Stimulated activated CD4-positive, alpha-beta T cell treated with anti-CD3 and anti-CD28 coated beads, Interleukin-1b, Interleukin-23, amount 100 ng/mL, for 1 hour (primary cell): ENCODE measurements around the gene TPP2.

ENCODE experiments used
- DNase-seq, 2 donors: peaks; one replicate each; pipeline ENCODE4 v3.0.0-alpha.2; 2020; ENCODE audit warnings: low read depth in 2 of 2

Gene TPP2

GRCh38 chr13:102657630-102658029, 60.8 kb downstream of the TPP2 start:
- DNase-seq: no peak

DNA sequence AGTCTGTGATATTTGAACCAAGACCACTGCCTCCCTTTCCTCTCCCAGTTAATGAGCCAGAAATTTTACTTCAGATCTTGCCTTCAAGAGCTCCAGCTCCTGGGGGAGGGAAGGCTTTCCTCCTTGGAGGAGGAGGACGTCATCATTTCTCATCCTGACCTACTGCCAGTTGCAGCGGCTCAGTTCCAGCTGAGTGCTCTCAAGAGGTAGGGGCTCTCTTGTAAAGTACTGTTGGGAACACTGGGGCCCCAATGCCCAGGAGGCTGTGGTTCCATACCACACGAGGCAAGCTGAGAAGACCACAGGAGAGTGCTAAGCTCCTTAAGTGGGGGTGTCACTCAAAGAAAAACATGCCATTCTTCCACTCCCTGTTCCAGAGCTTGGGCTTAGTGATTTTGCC, 61.9 kb downstream of the TPP2 start:
- no peak for DNase-seq

GRCh38 chr13:102659168-102659713, 62.5 kb downstream of the TPP2 start:
- no peak for DNase-seq

GRCh38 chr13:102667023-102667422, 70.2 kb downstream of the TPP2 start:
- DNase-seq: no peak

- no peak for DNase-seq
These were observed 71.1 kb downstream of the TPP2 start for GRCh38 chr13:102667911-102668310.

- no peak for DNase-seq
These were observed 73.3 kb downstream of the TPP2 start for GRCh38 chr13:102670130-102670529.

DNA sequence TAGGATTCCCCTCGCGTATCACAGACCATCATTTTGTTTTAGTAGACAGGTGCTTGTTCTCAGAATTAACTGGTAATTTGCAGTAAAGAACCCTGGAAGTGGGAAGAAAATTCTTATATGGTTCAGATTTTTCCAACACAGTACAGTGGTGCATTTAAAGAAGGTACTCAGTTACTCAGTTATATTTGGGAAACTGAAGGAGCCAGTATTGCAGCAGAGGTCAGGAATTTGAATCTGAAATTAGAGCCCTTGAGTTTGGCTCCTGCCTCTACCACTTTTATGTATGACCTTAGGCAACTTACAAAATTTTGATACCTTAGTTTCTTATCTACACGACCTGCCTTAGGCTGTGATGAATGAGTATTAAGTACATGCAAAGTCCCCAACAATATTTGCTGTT, 78.3 kb downstream of the TPP2 start:
- no peak for DNase-seq

- DNase-seq: no peak
These were observed 80.3 kb downstream of the TPP2 start for GRCh38 chr13:102677122-102677521.

- DNase-seq: no peak
These were observed 81.7 kb downstream of the TPP2 start for GRCh38 chr13:102678339-102679107.

DNA sequence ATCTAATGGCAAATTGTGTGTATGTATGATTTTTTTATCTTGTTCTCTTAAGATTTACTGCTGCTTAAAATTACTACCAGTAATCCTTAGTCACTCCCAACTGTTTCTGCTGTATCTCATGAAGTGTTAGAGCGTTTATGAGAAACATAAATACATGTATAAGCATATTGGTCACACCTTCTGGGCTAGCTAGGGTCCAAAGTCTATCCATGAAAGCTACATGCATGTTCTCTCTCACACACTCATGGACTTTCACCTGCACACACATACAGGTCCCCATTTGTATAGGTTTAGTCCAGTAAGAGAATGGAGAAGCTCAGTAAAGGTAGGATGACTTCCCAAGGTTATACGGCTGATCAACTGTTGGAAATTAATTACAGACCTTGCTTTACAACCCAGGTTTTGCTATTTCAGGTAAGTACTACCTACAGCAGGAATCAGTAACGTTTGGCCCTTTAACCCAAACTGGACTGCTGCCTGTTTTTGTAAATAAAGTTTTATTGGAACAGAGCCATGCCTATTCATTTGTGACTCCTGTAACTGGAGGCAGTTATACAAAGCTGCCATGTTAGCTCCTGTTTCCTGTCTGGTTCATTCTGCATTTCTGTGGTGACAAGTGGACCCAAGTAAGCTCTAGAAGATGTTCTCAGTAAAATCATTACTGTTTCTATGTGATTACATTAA, 82.8 kb downstream of the TPP2 start:
- no peak for DNase-seq

DNA sequence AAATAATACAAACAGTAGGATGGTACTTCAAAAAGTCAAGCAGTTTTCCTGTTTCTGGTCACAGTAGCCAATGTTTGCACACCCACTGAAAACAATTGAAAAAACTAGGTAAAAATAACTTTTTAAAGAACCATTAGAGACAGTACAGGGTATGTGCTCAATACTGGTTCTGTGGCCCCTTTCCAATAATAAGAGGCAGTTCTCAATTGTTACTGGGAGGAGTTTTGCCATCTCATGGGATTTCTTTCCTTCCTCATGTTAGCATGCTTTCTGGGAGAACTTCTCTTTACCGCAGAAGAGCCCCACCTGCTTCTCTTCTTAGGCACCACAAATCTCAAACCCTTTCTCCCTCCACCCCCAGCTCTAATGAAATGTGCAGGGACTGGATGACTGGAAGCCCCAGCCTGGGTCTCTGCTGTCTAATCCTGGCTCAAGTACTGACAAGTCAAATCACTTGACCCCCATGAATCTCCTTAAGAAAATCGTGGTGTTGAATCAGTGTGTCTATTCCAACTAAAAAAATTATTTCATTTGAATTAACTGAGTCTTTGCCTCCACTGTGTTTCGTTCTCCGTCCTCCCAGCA, 83.4 kb downstream of the TPP2 start:
- DNase-seq: no peak

DNA sequence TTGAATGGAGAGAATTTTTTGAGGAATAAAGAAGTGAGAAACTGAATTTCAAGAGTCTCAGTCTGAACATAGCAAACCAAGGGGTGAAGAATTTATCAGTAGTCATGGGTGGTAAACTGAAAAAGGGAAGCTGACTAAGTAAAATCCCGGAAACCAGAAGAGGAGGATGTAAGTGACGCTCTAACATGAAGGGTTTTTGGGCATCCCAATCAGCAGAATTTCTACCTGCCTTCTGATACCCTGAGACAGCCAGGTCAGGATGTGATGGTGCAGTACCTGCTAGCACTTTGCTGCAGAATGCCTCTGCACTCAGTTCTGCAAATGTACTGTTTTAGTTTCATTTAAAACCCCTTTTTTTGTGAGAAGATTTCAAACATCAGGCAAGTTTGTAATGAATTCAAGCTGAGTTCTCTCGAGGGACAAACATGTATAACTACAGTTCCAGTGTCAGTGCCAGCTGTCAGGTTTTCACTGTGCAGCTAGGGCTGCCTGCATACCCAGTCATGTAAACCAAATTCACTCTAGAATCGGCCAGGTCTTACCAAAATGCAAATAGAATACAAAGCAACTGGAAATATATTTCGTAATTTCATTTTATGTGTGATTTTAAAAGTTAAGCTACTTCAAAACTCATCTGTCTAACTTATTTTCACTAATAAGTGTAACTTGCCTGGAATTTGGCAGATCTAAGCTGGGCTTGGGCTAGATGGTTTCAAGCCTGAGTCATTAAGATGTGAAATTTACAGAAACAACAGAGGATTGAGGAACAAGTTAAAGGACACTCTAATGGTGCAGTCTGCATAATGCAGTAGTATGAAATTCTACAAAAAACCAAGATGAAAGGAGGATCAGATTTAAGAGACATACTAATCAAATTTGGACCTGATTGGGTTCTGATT, 84.3 kb downstream of the TPP2 start:
- no peak for DNase-seq

DNA sequence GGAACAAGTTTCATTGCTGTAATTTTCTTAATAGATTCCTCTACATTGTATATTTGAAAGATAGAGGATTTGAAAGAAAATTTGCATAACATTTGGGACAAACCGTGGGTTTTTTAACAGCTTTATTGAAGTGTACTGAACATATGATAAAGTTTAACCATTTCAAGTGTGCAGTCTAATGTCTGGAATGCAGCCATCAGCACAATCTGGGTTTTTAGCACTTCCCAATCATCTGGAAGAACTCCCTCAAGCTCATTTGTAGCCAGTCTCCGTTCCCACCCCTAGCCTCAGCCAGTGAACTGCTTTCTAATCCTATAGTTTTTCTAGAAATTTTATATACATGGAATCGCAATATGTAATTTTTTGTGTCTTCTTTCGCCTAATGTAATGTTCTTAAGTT, 85.4 kb downstream of the TPP2 start:
- no peak for DNase-seq

- DNase-seq: no peak
These were observed 85.9 kb downstream of the TPP2 start for GRCh38 chr13:102682727-102683126.

DNA sequence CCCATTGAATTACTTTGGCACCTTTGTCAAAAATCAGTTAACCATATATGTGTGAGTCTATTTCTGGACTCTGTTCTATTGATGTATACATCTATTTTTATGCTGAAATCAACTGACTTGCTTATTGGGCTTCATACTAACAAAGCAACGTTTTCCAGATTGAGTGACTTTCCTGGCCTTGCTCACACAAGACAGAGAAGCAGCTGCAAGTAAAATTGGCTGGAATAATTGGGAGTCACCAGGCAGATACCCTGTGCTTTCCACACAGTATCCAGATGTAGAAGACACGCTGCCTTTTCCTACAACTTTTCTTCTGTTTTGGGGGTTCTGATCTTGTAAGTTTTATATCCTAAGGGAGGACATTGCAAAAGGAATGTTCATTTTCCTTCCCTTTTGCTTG, 86.9 kb downstream of the TPP2 start:
- DNase-seq: no peak

- no peak for DNase-seq
These were observed 89.2 kb downstream of the TPP2 start for GRCh38 chr13:102686024-102686423.

DNA sequence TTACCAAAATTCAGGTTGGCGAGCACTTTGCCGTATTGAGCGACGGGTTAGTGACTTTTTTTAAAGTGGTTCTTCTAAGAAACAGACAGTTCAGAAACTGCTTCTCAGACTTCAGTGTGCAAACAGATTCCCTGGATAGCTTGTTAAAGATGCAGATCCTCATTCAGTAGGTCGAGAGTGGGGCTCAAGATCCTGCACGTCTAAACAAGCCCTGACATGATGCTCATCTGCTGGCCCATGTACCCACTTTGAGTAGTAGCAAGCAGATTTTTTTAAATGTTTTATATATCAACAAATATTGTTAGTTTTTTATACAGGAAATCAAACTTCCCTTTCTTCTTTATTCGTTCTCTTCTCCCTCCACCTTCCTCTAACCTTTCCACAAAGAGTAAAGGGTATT, 90.7 kb downstream of the TPP2 start:
- DNase-seq: no peak

GRCh38 chr13:102688306-102688973, 91.7 kb downstream of the TPP2 start:
- DNase-seq: no peak

DNA sequence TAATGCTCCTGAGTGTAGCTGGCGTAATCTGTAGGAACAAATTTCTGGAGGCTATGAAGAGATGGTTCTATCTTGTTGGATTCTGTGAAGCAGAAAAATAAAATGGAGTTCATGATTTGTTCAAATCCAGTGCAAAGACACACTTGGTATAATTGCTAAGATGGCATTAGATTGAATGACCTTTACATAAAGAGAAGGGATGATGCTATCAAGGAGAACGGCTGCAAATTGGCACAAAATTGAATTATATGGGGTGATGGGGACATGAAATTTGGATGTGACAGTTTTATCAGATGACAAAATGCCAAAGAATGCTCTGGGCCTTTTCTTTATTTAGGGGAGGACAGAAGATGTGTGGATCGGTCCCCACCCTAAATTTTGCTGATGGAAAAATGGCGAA, 94.1 kb downstream of the TPP2 start:
- no peak for DNase-seq

DNA sequence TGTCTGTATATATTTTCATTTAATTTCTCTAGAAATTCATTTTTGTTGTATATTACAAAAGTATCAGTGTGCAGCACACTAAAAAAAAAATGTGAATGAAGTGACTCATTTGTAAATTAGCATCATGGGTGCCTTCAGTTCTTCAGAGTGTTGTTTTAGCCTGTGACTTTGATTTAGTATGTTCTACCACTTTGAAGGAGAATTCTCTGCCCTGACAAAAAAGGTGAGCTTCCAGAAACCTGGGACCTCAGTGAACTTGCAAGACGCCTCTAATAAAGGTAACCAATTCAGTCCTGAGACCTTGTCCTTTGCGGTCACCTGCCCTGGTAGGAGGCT, 95.7 kb downstream of the TPP2 start:
- DNase-seq: no peak

DNA sequence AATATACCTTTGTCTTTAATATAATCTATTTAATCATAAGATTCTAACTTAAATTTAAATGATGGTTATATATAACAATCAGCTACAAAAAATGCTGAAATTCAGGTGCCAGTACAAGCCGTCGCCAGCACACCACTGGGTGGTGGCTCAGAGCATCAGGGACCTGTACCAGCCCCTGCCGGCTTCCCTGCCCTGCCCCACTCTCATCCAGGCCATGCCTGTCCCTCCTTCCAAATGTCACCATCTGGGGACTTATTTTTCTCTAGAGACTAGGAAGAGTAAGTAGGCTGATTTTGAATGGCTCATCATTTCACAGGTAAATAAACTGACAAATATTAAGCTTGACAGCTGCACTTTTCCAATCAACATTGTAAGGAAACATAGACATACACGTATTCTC, 96.5 kb downstream of the TPP2 start:
- DNase-seq: no peak
